Subcutaneous abdominal adipose tissue (tissue), 5 donors: ENCODE measurements around the gene ZNF484.
A peak's percentile ranks its signal among the peaks of the same experiment; 100 is the strongest.
"Not testable (repeated sequence)": the region's sequence is repeated elsewhere in the genome, so short reads cannot be mapped to it uniquely, and the experiment has no call there.

ENCODE experiments used
- H3K27ac ChIP-seq: one replicate; pipeline ENCODE4 v1.7.0; 2013; ENCODE audit warnings: low read depth, mild to moderate bottlenecking, inconsistent platforms, low read length, moderate library complexity
- H3K27me3 ChIP-seq, 5 donors: one replicate each; pipeline ENCODE4 v1.7.0; 2013; ENCODE audit warnings: low read length in 5 of 5, inconsistent platforms in 1 of 5; ENCODE audit not compliant: control insufficient read depth in 5 of 5, insufficient read depth in 4 of 5
- H3K36me3 ChIP-seq, 5 donors: one replicate each; pipeline ENCODE4 v1.7.0; 2013; ENCODE audit warnings: low read length in 5 of 5; ENCODE audit not compliant: control insufficient read depth in 5 of 5, insufficient read depth in 5 of 5
- H3K4me1 ChIP-seq, 5 donors: one replicate each; pipeline ENCODE4 v1.7.0; 2013; ENCODE audit warnings: low read length in 5 of 5, mild to moderate bottlenecking in 3 of 5, moderate library complexity in 1 of 5; ENCODE audit not compliant: control insufficient read depth in 5 of 5, insufficient read depth in 5 of 5
- H3K4me3 ChIP-seq, 5 donors: one replicate each; pipeline ENCODE4 v1.7.0; 2013; ENCODE audit warnings: low read length in 5 of 5, low read depth in 1 of 5
- H3K9ac ChIP-seq, 5 donors: one replicate each; pipeline ENCODE4 v1.7.0; 2013; ENCODE audit warnings: low read length in 5 of 5, mild to moderate bottlenecking in 4 of 5, moderate library complexity in 3 of 5
- H3K9me3 ChIP-seq, 5 donors: one replicate each; pipeline ENCODE4 v1.7.0; 2013; ENCODE audit warnings: low read length in 5 of 5; ENCODE audit not compliant: control insufficient read depth in 5 of 5
- donor health status: healthy.
- donor health status: healthy.
- donor health status: healthy.
- donor health status: healthy.
- donor health status: healthy.

Gene ZNF484

DNA sequence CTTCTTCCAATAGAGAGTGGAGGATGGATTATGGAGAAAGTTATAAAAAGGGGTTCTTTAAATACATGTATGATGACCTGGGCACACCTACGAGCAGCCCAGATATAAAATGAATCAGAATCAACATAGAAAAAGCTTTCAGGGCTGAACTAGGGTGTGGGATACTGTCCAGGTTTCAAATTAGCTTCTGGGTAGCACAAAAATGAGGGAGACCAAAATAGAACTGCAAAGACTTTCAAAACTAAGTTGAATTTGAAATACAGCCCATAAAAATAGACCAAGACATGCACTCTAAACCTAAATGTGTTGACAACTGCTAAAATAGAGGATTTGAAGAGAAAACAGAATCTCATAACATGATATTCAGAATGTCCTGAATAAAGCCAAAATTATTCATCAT lies 17.0 kb downstream of the ZNF484 start:
- no peak overlapping the region for H3K4me3 ChIP-seq
- no peaks in the 10 kb centered on the region for H3K9me3 ChIP-seq
- peaks cover 10 to 30% (median 18%) of the 10 kb centered on the region in 5 donors for H3K36me3 ChIP-seq
- H3K4me1 ChIP-seq, result no peaks in the 10 kb centered on the region
- no peak overlapping the region for H3K27ac ChIP-seq
- H3K9ac ChIP-seq, result no peak overlapping the region
- H3K27me3 ChIP-seq, result no peaks in the 10 kb centered on the region

DNA sequence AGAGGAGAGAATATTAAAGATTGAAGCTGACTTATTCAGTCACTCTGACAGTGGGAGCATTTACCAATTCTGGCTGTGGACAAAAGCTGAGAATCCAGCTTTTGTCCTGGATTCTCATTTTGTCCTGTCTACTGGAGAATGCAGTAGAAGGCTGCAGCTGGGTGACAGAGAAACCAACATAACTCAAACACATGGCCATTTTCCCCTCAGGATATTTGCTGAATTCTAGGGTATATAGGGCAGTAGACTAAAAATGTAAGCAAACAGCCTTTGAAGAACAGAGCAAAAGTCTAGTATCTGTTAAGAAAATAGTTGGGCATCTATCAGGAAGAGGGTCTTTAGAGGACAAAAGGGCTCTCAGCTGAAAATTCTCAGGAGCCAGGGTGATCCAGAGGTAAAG lies 20.6 kb downstream of the ZNF484 start:
- H3K27ac ChIP-seq, result no peak overlapping the region
- H3K9me3 ChIP-seq, result no peaks in the 10 kb centered on the region
- no peak overlapping the region for H3K9ac ChIP-seq
- H3K4me3 ChIP-seq, result no peak overlapping the region
- H3K36me3 ChIP-seq, result peaks cover 39 to 62% (median 41%) of the 10 kb centered on the region in 5 donors
- H3K4me1 ChIP-seq, result no peaks in the 10 kb centered on the region
- no peaks in the 10 kb centered on the region for H3K27me3 ChIP-seq

DNA sequence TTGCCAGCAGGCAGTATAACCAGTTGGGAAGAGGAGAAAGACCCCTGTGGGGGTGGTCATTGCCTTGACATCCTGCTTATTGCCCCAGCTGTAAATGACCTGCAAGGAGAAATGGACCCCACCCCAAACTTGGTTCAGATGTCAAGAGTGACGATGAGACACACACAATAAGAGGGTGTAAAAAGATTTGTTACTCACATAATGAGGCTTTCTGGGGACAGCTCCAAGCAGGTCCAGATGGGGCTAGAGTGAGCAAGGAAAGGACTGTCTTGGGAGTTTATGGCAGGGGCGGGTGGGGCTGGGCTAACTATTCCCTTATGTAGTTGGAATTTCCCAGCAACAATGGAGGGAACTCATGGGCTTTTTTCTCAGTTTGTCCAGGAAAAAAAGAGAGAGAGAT lies 24.1 kb downstream of the ZNF484 start:
- Histone ChIP-seq H3K4me3 (no peak overlapping the region), H3K27me3 (no peaks in the 10 kb centered on the region), H3K27ac (no peak overlapping the region), H3K36me3 (peaks cover 35 to 71% (median 51%) of the 10 kb centered on the region in 5 donors), H3K9me3 (peaks cover 0 to 3% (median 0%) of the 10 kb centered on the region in 5 donors), H3K4me1 (no peaks in the 10 kb centered on the region), H3K9ac (no peak overlapping the region)

DNA sequence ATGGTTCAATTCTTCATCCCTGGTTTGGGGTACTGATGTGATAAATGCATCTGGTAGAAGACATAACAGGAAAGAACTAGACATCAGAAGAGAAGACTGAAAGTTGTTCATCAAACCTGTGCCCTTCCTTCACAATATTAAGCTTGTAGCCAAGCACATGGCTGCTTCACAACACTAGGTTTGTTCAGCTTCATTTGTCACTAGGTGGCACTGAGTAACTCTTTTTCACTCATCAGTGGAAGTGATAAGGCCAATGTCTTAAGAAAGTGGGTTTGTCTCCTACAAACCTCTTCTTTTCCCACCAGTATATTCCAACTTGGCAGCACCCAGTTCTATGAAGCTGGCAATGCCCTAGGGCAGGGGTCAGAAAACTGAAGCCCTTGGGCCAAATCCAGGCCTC lies 26.9 kb downstream of the ZNF484 start:
- Histone ChIP-seq H3K36me3 (peaks cover 57 to 79% (median 71%) of the 10 kb centered on the region in 5 donors), H3K27ac (no peak overlapping the region), H3K9me3 (peaks cover 24 to 30% (median 26%) of the 10 kb centered on the region in 5 donors)

GRCh38 chr9:92848740-92849139 lies 29.1 kb downstream of the ZNF484 start:
- not testable (repeated sequence) for H3K9ac ChIP-seq, H3K27ac ChIP-seq, H3K4me1 ChIP-seq, H3K27me3 ChIP-seq, H3K4me3 ChIP-seq
- H3K9me3 ChIP-seq, result peaks cover 32 to 48% (median 43%) of the 10 kb centered on the region in 5 donors
- peaks cover 43 to 59% (median 54%) of the 10 kb centered on the region in 5 donors for H3K36me3 ChIP-seq

More for the DNA sequence above, 26.9 kb downstream of the ZNF484 start:
- no peak overlapping the region for H3K9ac ChIP-seq
- peaks cover 0 to 2% (median 0%) of the 10 kb centered on the region in 5 donors for H3K4me1 ChIP-seq
- no peak overlapping the region for H3K4me3 ChIP-seq
- H3K27me3 ChIP-seq, result no peaks in the 10 kb centered on the region

DNA sequence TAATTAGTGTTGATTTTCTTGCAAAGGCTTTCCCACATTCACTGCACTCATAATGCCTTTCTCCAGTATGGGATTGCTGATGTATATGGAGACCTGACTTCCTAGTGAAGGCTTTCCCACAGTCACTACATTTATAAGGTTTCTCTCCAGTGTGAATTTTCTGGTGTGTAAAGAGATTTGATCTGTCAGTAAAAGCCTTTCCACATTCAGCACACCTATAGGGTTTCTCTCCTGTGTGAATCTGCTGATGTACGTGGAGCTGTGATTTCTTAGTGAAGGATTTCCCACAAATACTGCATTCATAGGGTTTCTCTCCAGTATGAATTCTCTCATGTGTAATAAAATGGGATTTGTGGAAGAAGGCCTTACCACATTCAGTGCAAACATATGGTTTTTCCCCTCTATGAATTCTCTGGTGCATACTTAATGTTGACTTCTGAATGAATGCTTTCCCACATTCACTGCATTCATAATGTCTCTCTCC lies 31.1 kb downstream of the ZNF484 start:
- peaks cover 32 to 47% (median 40%) of the 10 kb centered on the region in 5 donors for H3K36me3 ChIP-seq
- no peaks in the 10 kb centered on the region for H3K27me3 ChIP-seq
- H3K4me3 ChIP-seq, result peak overlapping the region; percentile 3 to 42 (median 33)
- H3K9ac ChIP-seq, result no peak overlapping the region
- H3K27ac ChIP-seq, result no peak overlapping the region
- H3K9me3 ChIP-seq, result peaks cover 35 to 55% (median 50%) of the 10 kb centered on the region in 5 donors
- H3K4me1 ChIP-seq, result peaks cover 0 to 2% (median 0%) of the 10 kb centered on the region in 5 donors

GRCh38 chr9:92838411-92838810 lies 39.4 kb downstream of the ZNF484 start:
- not testable (repeated sequence) for H3K4me3 ChIP-seq, H3K27me3 ChIP-seq, H3K27ac ChIP-seq, H3K36me3 ChIP-seq, H3K9ac ChIP-seq, H3K4me1 ChIP-seq
- H3K9me3 ChIP-seq, result peaks cover 6 to 44% (median 31%) of the 10 kb centered on the region in 5 donors

GRCh38 chr9:92837191-92837590 lies 40.6 kb downstream of the ZNF484 start:
- Histone ChIP-seq H3K9ac (no peak overlapping the region), H3K27me3 (no peaks in the 10 kb centered on the region), H3K36me3 (no peaks in the 10 kb centered on the region), H3K4me3 (no peak overlapping the region), H3K27ac (no peak overlapping the region), H3K4me1 (no peaks in the 10 kb centered on the region), H3K9me3 (peaks cover 3 to 39% (median 30%) of the 10 kb centered on the region in 5 donors)

GRCh38 chr9:92829420-92829819 lies 48.4 kb downstream of the ZNF484 start:
- Histone ChIP-seq H3K9me3 (peaks cover 0 to 9% (median 6%) of the 10 kb centered on the region in 5 donors), H3K4me3 (no peak overlapping the region), H3K27ac (no peak overlapping the region), H3K36me3 (no peaks in the 10 kb centered on the region), H3K4me1 (no peaks in the 10 kb centered on the region), H3K27me3 (no peaks in the 10 kb centered on the region), H3K9ac (no peak overlapping the region)

DNA sequence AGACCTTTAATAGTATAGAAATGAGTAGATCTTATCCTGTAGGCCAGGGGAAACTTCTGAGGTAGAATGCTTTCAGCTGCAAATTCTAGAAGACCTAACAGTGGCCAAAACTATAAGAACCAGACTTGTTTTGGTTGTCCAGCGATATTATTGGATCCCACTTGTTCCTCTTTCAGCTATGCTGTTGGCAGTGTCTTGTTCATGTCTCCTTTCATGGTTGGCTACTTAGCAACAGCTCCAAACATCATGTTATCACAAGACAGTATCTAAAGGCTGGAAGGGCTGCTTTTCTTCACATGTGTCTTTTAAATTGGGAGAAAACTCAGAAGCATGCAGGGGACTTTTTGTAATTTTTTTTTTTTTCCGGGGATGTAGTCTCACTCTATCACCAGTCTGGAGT lies 52.8 kb downstream of the ZNF484 start:
- H3K9ac ChIP-seq, H3K9me3 ChIP-seq, H3K36me3 ChIP-seq, H3K4me1 ChIP-seq, H3K27me3 ChIP-seq, H3K27ac ChIP-seq, H3K4me3 ChIP-seq: not testable (repeated sequence)
